HG03064 (cell line): ENCODE data around the gene RBM24.

Experiments used
- ATAC-seq: cut with Tn5 transposase; IDR thresholded peaks from one replicate; pipeline ENCODE4 v1.9.1; 2021; ENCODE audit warnings: low read depth; ENCODE audit not compliant: unreplicated experiment

Gene RBM24

GRCh38 chr6:17339308-17339670 is 58.1 kb downstream of the RBM24 start:
- no peak for ATAC-seq

- no peak for ATAC-seq
These were observed 60.1 kb downstream of the RBM24 start for GRCh38 chr6:17341117-17341805.

GRCh38 chr6:17341891-17342290 is 60.7 kb downstream of the RBM24 start:
- ATAC-seq = no peak

DNA sequence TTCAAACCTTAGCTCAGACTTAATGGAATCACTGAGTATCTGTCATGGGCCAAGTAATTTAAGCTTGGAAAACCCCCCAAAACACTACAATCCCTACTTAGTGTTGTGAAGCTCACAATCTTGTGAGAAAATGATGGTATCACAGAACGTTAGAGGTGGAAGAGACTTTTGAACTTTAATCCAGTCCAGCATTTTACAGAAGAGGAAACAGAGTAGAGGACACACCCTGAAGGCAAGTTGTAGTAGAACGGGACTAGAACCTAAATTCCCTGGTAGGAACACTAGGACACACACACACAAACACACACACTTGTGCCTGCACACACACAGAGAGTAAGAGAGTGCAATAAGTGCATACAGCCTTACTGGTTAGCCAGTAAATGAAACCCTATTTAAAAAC is 62.1 kb downstream of the RBM24 start:
- ATAC-seq = no peak
